ENCODE measurements around the gene FAM20C.
"Not testable (repeated sequence)": the region's sequence is repeated elsewhere in the genome, so short reads cannot be mapped to it uniquely, and the experiment has no call there.

Gene FAM20C

GRCh38 chr7:197413-198335, 5.3 kb downstream of the FAM20C start:
- H3K4me3 ChIP-seq (replicated peaks; ENCODE audit: low read depth, low read length): no peak overlapping the region
- DNase-seq (ENCODE audit: extremely low read depth, low read depth): no peak
- no peak for TF ChIP-seq CTCF (IDR thresholded peaks at IDR 0.05; ENCODE audit: low read depth, low read length, missing control alignments)

GRCh38 chr7:199483-200249, 7.3 kb downstream of the FAM20C start:
- TF ChIP-seq CTCF (IDR thresholded peaks at IDR 0.05; ENCODE audit: low read depth, low read length, missing control alignments): no peak
- H3K4me3 ChIP-seq (replicated peaks; ENCODE audit: low read depth, low read length): no peak overlapping the region

GRCh38 chr7:200290-200689, 7.9 kb downstream of the FAM20C start:
- H3K4me3 ChIP-seq (replicated peaks; ENCODE audit: low read depth, low read length): no peak overlapping the region
- no peak for DNase-seq (ENCODE audit: extremely low read depth, low read depth)
- TF ChIP-seq CTCF (IDR thresholded peaks at IDR 0.05; ENCODE audit: low read depth, low read length, missing control alignments): no peak

More at GRCh38 chr7:199483-200249, 7.3 kb downstream of the FAM20C start:
- no peak for DNase-seq (ENCODE audit: extremely low read depth, low read depth)

- no peak overlapping the region for H3K4me3 ChIP-seq (replicated peaks; ENCODE audit: low read depth, low read length)
- DNase-seq (ENCODE audit: extremely low read depth, low read depth): no peak
- no peak for TF ChIP-seq CTCF (IDR thresholded peaks at IDR 0.05; ENCODE audit: low read depth, low read length, missing control alignments)
Measured at GRCh38 chr7:200704-201103, 8.3 kb downstream of the FAM20C start.

- no peak for DNase-seq (ENCODE audit: extremely low read depth, low read depth)
- TF ChIP-seq CTCF (IDR thresholded peaks at IDR 0.05; ENCODE audit: low read depth, low read length, missing control alignments): no peak
- H3K4me3 ChIP-seq (replicated peaks; ENCODE audit: low read depth, low read length): no peak overlapping the region
Measured at GRCh38 chr7:204326-204725, 12.0 kb downstream of the FAM20C start.

GRCh38 chr7:205115-206010, 13.0 kb downstream of the FAM20C start:
- DNase-seq (ENCODE audit: extremely low read depth, low read depth): no peak
- no peak overlapping the region for H3K4me3 ChIP-seq (replicated peaks; ENCODE audit: low read depth, low read length)
- no peak for TF ChIP-seq CTCF (IDR thresholded peaks at IDR 0.05; ENCODE audit: low read depth, low read length, missing control alignments)

- DNase-seq (ENCODE audit: extremely low read depth, low read depth); H3K4me3 ChIP-seq (replicated peaks; ENCODE audit: low read depth, low read length): not testable (repeated sequence)
Measured at GRCh38 chr7:206351-206750, 14.0 kb downstream of the FAM20C start.

All from HFF-Myc (cell line).